Tibial nerve (tissue), 3 donors: ENCODE data around the gene ST6GALNAC1.

Source experiments
- CTCF ChIP-seq, 5 experiments: fragments of 200-600 bp in 3 of 5; fragments of 450-650 bp in 2 of 5; sonication (generic) in 3 of 5; IDR thresholded peaks; one replicate each; pipeline ENCODE4 v1.5.1; 2016 to 2019; ENCODE audit warnings: antibody characterized with exemption in 5 of 5, mild to moderate bottlenecking in 3 of 5, moderate library complexity in 2 of 5
- POLR2A ChIP-seq, 2 donors: fragments of 450-650 bp; IDR thresholded peaks; one replicate each; pipeline ENCODE4 v1.6.1; 2017; ENCODE audit warnings: antibody characterized with exemption in 2 of 2, mild to moderate bottlenecking in 2 of 2, moderate library complexity in 2 of 2

- no peak for TF ChIP-seq CTCF (IDR thresholded peaks at IDR 0.05)
- no peak for TF ChIP-seq POLR2A (IDR thresholded peaks at IDR 0.05)
Observed at GRCh38 chr17:76659928-76660655, 16.5 kb upstream of the ST6GALNAC1 start.
